Measurements from ENCODE around the gene KPRP.

The KPRP gene

GRCh38 chr1:152795686-152796085 is 37.9 kb downstream of the KPRP start:
- TF ChIP-seq REST (IDR thresholded peaks at IDR 0.05; ENCODE audit: insufficient read depth in 1 of 2, low read depth in 2 of 2, low read length in 2 of 2) (no peak), TAF1 (IDR thresholded peaks at IDR 0.05; ENCODE audit: borderline replicate concordance, insufficient read depth, low read length) (no peak), POLR2AphosphoS5 (IDR thresholded peaks at IDR 0.05; ENCODE audit: low read depth, low read length) (no peak), SIN3A (IDR thresholded peaks at IDR 0.05; ENCODE audit: borderline replicate concordance, insufficient read depth, low read length) (no peak), FOXP2 (optimal IDR thresholded peaks at IDR 0.05; ENCODE audit: borderline replicate concordance, extremely low read depth, extremely low read length, insufficient read depth) (no peak)

- TF ChIP-seq FOXP2 (optimal IDR thresholded peaks at IDR 0.05; ENCODE audit: borderline replicate concordance, extremely low read depth, extremely low read length, insufficient read depth) = no peak
These were observed 38.6 kb downstream of the KPRP start, which contains the start of gene LCE1D for GRCh38 chr1:152796421-152796820. Gene LCE1D, plus strand, starts transcription at chr1:152796721. Its CDS starts 1,074 bp downstream, at chr1:152797795.

- TF ChIP-seq FOXP2 (optimal IDR thresholded peaks at IDR 0.05; ENCODE audit: borderline replicate concordance, extremely low read depth, extremely low read length, insufficient read depth) = no peak
- TF ChIP-seq TAF1 (IDR thresholded peaks at IDR 0.05; ENCODE audit: borderline replicate concordance, insufficient read depth, low read length) = no peak
- TF ChIP-seq SIN3A (IDR thresholded peaks at IDR 0.05; ENCODE audit: borderline replicate concordance, insufficient read depth, low read length) = no peak
- TF ChIP-seq POLR2AphosphoS5 (IDR thresholded peaks at IDR 0.05; ENCODE audit: low read depth, low read length) = no peak
- TF ChIP-seq REST (IDR thresholded peaks at IDR 0.05; ENCODE audit: insufficient read depth in 1 of 2, low read depth in 2 of 2, low read length in 2 of 2) = no peak
These were observed 43.5 kb downstream of the KPRP start for GRCh38 chr1:152801333-152801732.

- TF ChIP-seq SIN3A (IDR thresholded peaks at IDR 0.05; ENCODE audit: borderline replicate concordance, insufficient read depth, low read length) (no peak), TAF1 (IDR thresholded peaks at IDR 0.05; ENCODE audit: borderline replicate concordance, insufficient read depth, low read length) (no peak), POLR2AphosphoS5 (IDR thresholded peaks at IDR 0.05; ENCODE audit: low read depth, low read length) (no peak), REST (IDR thresholded peaks at IDR 0.05; ENCODE audit: insufficient read depth in 1 of 2, low read depth in 2 of 2, low read length in 2 of 2) (no peak), FOXP2 (optimal IDR thresholded peaks at IDR 0.05; ENCODE audit: borderline replicate concordance, extremely low read depth, extremely low read length, insufficient read depth) (no peak)
These were observed 48.8 kb downstream of the KPRP start, which contains the start of gene LCE1C for GRCh38 chr1:152806576-152806975. Gene LCE1C, minus strand, starts transcription at chr1:152806651. Its CDS starts 1,173 bp downstream, at chr1:152805478.

GRCh38 chr1:152811050-152811449 is 53.2 kb downstream of the KPRP start:
- TF ChIP-seq SIN3A (IDR thresholded peaks at IDR 0.05; ENCODE audit: borderline replicate concordance, insufficient read depth, low read length) (no peak), POLR2AphosphoS5 (IDR thresholded peaks at IDR 0.05; ENCODE audit: low read depth, low read length) (no peak), FOXP2 (optimal IDR thresholded peaks at IDR 0.05; ENCODE audit: borderline replicate concordance, extremely low read depth, extremely low read length, insufficient read depth) (no peak), REST (IDR thresholded peaks at IDR 0.05; ENCODE audit: insufficient read depth in 1 of 2, low read depth in 2 of 2, low read length in 2 of 2) (no peak)
